Fibroblast of pulmonary artery (primary cell): ENCODE results near the gene SLX4.

Experiments used
- DNase-seq: peaks from one replicate; pipeline ENCODE4 v3.0.0-alpha.2; 2010; ENCODE audit warnings: low read depth
- H3K4me3 ChIP-seq: replicated peaks from 2 replicates; pipeline ENCODE4 v1.5.1; 2011; ENCODE audit warnings: low read depth, mild to moderate bottlenecking, control low read depth, low read length, moderate library complexity
- CTCF ChIP-seq: IDR thresholded peaks from 2 replicates; pipeline ENCODE4 v1.5.1; 2011; ENCODE audit warnings: mild to moderate bottlenecking, control low read depth, low read length, inconsistent platforms; ENCODE audit errors: missing control alignments

SLX4 gene

DNA sequence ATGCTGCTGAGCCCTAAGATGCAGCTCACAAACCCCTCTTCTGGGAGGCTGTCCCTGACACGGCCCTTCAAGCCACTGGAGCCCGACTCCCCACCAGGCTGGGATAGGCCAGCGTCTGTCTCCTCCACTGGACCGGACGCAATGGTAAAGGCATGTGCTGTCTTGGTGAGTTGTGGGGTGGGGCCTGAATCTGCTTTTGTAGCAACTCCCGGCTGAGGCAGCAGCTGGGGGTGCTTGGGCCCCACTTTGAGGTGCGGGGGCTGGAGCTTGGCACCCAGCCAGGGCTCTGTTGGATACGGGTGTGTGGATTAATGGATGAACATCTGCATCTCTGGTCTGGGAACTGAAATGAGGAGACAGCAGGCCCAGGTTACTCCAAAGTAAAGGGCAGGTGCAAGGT lies 30.7 kb downstream of the SLX4 start:
- DNase-seq = no peak
- no peak for TF ChIP-seq CTCF
- no peak overlapping the region for H3K4me3 ChIP-seq

DNA sequence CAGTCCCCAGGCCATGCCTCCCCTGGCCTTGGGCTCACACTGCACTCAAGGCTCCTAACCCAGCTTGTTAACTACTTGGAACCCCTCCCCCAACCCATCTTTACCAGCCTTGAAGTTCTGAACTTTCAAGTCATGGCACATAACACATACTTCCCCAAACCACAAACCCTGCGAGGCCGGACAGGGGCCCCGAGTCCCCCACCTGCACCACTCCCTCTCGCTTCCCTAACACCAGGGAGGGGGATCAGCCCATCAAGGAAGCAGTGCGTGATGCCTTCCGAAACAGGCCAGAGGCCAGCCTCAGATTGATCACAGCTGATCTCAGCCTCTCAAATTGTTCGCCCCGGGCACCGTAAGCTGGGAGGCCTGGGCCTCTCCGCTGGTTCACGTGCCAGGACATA lies 31.2 kb downstream of the SLX4 start:
- DNase-seq = no peak
- no peak overlapping the region for H3K4me3 ChIP-seq
- TF ChIP-seq CTCF = no peak

DNA sequence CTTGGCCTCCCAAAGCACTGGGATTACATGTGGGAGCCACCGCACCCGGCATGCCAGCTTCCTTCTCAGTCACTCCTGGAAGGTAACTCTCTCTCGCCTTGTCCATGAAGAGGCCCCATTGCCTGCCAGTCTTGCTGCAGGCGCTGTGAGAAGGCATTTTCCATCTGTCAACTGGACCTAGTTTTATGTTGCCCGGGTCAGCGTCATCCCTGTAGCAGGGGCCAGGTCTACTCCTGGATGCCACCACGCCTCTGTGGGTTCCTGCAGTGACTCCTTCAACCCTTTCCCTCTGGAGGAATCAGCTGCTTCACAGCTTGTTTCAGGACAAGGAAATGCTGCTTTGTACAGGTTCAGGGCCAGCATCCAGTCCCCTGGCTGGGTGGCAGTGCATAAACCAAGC lies 31.6 kb downstream of the SLX4 start:
- TF ChIP-seq CTCF = no peak
- no peak for DNase-seq
- no peak overlapping the region for H3K4me3 ChIP-seq

- DNase-seq = no peak
- no peak overlapping the region for H3K4me3 ChIP-seq
- TF ChIP-seq CTCF = no peak
These were observed 32.5 kb downstream of the SLX4 start for GRCh38 chr16:3578610-3579551.

DNA sequence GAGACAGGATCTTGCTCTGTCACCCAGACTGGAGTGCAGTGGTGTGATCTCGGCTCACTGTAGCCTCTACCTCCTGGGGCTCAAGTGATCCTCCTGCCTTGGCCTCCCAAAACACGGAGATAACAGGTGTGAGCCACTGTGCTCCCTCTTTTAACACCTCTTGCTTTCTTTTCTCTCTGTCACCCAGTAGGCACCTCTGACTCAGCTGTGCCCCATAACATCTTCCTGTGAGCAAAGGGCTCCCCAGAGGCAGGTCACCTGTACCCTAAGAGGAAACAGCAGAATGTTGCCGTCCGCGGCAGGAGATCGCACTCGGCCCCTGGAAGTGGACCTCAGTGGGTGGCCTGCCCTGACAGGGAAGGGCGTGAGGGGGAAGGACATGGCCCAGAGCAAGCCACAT lies 33.3 kb downstream of the SLX4 start:
- DNase-seq = no peak
- TF ChIP-seq CTCF = no peak
- H3K4me3 ChIP-seq = no peak overlapping the region

DNA sequence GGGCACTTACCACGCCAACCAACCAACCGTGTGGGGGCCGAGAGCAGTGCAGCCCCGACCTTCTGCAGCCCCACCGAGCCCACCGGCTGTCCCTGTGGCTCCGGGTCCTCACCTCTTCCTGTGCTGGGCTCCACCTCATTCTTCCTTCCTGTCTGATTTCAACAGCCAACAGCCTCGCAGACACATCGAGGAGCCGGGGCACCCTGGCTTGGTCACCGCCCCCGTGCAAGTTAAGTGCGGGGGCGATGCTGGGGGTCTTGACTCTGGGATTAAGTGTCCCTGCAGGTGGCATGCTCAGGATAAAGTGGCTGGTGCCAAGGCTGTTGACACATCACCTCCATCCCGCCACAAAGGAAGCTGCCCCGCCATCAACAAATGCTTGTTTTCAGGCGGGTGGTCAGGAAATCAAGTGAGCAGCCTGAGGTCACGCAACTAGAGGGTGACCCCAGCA lies 34.1 kb downstream of the SLX4 start, which contains the start of gene NLRC3:
NLRC3 (minus strand) TSS at position 102 of the 451 bp plus-strand sequence. CDS start 12,367 bp downstream, outside the sequence.
- H3K4me3 ChIP-seq = no peak within 1 kb of the TSS
- TF ChIP-seq CTCF = no peak
- no peak for DNase-seq
